LNCaP clone FGC (cell line): ENCODE measurements around the gene WDR1.
"Not testable (repeated sequence)": the region's sequence is repeated elsewhere in the genome, so short reads cannot be mapped to it uniquely, and the experiment has no call there.

Experiments used
- DNase-seq: peaks from one replicate; pipeline ENCODE4 v3.0.0-alpha.2; 2011; ENCODE audit warnings: low read depth
- H3K4me3 ChIP-seq: 2 replicates; pipeline ENCODE4 v1.5.1; 2011; ENCODE audit warnings: mild to moderate bottlenecking, low read depth, low read length, control low read depth
- CTCF ChIP-seq: IDR thresholded peaks from 2 replicates; pipeline ENCODE4 v1.5.1; 2012; ENCODE audit warnings: mild to moderate bottlenecking; ENCODE audit not compliant: control insufficient read depth, insufficient read depth; ENCODE audit errors: extremely low read depth

Gene WDR1

GRCh38 chr4:10134141-10134540, 17.5 kb upstream of the WDR1 start:
- H3K4me3 ChIP-seq, result no peak overlapping the region
- no peak for TF ChIP-seq CTCF
- no peak for DNase-seq

GRCh38 chr4:10131202-10131601, 14.6 kb upstream of the WDR1 start:
- DNase-seq, result no peak
- no peak overlapping the region for H3K4me3 ChIP-seq
- no peak for TF ChIP-seq CTCF

DNA sequence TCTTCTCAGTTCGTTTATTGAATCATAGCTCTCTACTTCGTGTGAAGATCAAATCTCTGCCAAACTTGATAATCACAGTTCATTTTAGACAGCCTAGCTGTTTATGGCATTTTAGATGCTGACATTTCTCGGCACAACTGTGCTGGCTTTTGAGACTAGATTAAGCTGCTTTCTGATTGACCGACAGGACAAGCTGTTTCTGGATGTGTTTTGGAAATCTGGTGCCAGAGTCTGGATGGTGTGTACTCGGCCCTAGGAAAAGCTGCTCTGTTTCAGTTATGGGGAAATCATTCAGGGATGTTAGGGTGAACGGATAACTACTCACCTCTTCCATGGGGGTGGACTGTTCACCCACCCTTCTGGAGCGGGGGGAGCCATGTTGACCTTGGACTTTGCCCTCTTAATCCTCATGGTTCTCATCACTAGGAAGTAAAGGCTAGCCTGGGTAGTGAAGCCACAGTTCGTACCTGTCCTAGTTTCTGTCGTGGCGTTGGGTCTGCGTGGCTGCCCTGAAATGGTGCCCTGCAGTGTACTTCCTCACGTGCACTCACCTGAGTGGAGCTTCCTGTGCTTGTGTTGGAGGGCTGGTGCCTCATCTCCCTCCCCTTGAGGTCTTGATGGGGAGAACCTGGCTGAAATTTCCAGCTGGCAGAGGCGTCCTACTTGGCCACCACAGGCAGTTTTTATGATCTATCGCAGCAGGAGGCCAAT, 13.7 kb upstream of the WDR1 start:
- no peak for DNase-seq
- H3K4me3 ChIP-seq, result no peak overlapping the region
- no peak for TF ChIP-seq CTCF

GRCh38 chr4:10129196-10130177, 12.9 kb upstream of the WDR1 start:
- H3K4me3 ChIP-seq, result no peak overlapping the region
- no peak for DNase-seq
- no peak for TF ChIP-seq CTCF

- no peak for TF ChIP-seq CTCF
- no peak for DNase-seq
- no peak overlapping the region for H3K4me3 ChIP-seq
These were observed 12.2 kb upstream of the WDR1 start for GRCh38 chr4:10128761-10129160.

- H3K4me3 ChIP-seq, DNase-seq: not testable (repeated sequence)
These were observed 10.9 kb upstream of the WDR1 start for GRCh38 chr4:10127531-10127930.

DNA sequence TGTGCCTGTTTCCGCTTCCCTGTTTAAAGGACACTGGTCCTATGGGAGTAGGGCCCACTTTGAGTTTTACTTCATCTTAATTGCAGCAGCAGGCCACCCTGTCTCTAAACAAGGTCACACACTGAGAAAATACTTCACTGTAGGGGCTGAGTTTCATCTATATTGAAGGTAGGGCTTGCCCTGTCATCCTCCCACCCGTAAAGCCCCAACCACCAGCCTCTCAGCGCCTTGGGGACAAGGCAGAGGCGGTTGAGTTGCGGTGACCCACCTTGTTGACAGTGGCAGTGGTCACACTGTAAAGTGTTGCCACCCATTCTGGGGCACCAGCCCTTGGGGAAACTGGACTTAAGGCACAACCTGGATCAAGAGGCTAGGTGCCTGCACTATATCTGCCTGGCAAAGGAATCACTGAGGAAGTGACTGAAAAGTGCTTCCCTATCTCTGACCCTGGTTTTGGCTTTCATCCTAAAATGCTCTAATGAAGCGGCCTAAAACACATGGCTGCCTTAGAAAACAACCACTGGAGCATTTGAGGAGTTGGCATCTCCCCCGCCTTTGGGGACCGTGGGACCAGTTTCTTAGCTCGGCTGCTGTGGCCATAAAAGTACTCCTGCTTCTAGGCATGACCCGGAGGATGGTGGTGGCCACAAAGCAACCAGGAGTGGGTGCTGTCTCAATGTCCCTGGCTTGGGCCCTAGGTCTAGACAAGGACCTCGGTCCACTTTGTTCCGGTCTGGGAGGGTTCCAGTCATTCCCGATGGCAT, 7.8 kb upstream of the WDR1 start:
- TF ChIP-seq CTCF, result no peak
- no peak overlapping the region for H3K4me3 ChIP-seq
- DNase-seq, result no peak
